Measurements from ENCODE around the gene CRTAP.
"Not testable (repeated sequence)": the region's sequence is repeated elsewhere in the genome, so short reads cannot be mapped to it uniquely, and the experiment has no call there.

CRTAP gene

GRCh38 chr3:33174711-33175414 is 61.0 kb downstream of the CRTAP start:
- DNase-seq (ENCODE audit: low read depth in 2 of 2) = no peak

DNA sequence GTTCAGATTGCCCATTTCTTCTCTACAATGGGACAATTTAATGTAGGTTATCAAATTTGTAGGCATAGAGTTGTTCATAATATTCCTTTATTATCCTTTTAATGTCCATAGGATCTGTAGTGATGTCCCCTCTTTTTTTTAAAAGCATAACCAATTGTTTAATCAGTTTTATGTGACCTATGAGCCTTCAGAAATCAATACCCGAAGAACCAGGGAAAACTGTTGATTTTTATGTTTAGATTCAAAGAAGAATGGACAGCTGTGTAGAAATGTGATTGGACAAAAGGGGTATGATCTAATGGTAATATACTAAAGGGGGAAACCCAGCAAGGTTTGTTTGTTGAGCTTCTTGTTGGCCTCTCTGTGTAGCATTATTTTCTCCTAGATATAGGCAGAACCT is 65.3 kb downstream of the CRTAP start:
- DNase-seq (ENCODE audit: low read depth in 2 of 2) = no peak

DNA sequence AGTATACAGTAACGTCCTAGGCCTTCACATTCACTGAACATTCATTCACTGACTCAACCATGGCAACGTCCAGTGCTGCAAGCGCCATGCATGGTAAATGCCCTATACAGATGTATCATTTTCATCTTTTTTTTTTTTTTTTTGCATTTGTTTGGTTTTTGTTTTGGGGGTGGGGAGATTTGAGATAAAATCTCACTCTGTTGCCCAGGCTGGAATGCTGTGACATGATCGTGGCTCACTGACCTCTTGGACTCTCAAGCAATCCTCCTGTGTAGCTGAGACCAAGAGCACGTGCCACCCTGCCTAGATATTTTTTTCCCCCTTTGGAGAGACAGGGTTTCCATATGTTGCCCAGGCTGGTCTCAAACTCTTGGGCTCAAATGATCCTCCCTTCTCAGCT is 67.4 kb downstream of the CRTAP start:
- DNase-seq (ENCODE audit: low read depth in 2 of 2) = no peak

GRCh38 chr3:33181641-33182040 is 67.8 kb downstream of the CRTAP start:
- not testable (repeated sequence) for DNase-seq (ENCODE audit: low read depth in 2 of 2)

GRCh38 chr3:33184863-33185262 is 71.0 kb downstream of the CRTAP start:
- no peak for DNase-seq (ENCODE audit: low read depth in 2 of 2)

DNA sequence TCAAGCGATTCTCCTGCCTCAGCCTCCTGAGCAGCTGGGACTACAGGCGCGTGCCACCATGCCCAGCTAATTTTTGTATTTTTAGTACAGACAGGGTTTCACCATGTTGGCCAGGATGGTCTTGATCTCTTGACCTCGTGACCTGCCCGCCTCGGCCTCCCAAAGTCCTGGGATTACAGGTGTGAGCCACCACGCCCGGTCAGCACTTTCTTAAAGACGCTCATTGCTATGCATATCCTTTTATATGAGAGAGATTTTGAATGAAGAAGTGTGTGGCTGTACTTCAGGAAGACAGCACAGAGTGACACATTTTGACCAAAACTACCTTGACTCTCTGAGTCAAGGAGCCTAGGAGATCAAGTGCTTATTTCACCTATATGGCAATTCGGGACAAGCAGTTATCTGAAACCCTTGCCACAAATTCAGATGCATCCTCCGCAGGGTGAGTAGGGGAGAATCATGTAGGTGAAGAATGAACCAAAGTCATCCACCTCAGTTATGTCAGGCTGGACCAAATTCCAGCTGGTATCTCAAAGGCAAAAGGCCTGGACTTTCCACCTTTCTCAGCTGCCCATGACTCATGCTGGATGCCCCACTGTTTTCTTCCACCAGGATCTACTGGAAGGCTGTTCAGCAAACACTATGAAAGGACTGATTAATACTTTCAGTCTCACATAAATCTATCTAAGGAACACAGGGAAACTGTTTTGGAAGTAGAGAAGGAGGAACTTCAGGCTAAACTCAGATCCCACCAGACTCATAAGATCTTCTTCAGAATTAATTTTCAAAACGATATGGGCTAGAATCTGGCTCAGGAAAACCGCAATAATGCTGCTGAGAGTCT is 72.9 kb downstream of the CRTAP start:
- DNase-seq (ENCODE audit: low read depth in 2 of 2) = no peak

DNA sequence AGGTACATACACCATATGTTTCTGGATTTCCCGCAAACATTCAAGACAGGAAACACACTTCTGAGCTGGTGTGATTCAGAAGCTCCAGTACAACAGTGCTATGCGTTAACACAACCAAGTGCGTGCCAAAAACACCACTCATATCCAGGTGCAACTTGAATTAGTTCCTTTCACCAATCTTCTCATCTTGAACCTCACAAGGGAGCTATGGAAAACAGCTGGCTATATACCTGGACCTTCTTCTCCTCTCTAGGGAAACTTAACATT is 73.5 kb downstream of the CRTAP start:
- no peak for DNase-seq (ENCODE audit: low read depth in 2 of 2)

DNA sequence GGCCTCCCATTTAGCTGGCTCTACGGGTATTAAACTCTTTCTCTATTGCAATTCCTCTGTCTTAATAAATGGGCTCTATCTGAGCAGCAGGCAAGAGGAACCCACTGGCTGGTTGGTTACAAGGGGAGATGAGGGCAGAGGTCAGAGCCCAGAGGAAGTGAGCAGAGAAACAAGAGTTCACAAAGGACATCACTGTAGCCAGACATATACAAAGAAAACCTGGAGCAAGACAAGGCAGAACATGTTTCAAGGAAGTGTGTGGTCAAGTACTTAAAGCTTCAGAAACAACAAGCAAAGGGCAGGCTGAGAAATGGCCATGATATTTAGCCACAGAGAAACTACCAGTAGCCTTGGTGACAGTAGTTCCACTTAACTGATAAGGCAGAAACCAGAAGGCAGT is 80.5 kb downstream of the CRTAP start:
- no peak for DNase-seq (ENCODE audit: low read depth in 2 of 2)

DNA sequence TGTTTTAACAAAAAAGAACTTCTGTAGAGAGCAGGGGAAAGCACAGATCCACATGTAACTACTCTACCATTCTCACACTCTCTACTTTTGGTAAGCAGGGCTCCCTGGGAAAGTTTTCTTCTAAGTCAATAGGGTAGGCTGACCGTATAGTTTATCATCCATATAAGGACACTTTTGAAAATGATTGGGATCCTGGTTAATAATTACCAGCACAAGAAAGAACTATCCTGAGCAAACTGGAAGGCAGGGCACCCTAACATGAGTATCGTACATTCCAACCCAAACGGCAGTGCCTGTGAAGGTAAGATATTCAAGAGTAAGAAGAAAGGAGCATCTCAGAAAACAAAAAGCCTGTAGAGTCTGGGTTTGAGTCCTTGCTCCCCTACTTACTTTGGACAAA is 82.7 kb downstream of the CRTAP start:
- DNase-seq (ENCODE audit: low read depth in 2 of 2) = no peak

Data from stimulated activated CD8-positive, alpha-beta memory T cell treated with anti-CD3 and anti-CD28 coated beads, Interleukin-15, amount 100 ng/mL, for 4 hours (primary cell).